WERI-Rb-1 (cell line): ENCODE results near the gene APELA.
"Not testable (repeated sequence)": the region's sequence is repeated elsewhere in the genome, so short reads cannot be mapped to it uniquely, and the experiment has no call there.

Source experiments
- DNase-seq: peaks from one replicate; pipeline ENCODE4 v3.0.0-alpha.2; 2020
- H3K27ac ChIP-seq: fragments of 250-450 bp; sonication (Bioruptor Pico); 2 replicates; pipeline ENCODE4 v1.5.1; 2020; ENCODE audit warnings: mild to moderate bottlenecking, moderate library complexity
- H3K27me3 ChIP-seq: fragments of 250-450 bp; sonication (Bioruptor Pico); 2 replicates; pipeline ENCODE4 v1.5.1; 2021; ENCODE audit warnings: mild to moderate bottlenecking, low read depth, moderate library complexity; ENCODE audit not compliant: insufficient read depth, severe bottlenecking
- H3K36me3 ChIP-seq: fragments of 250-450 bp; sonication (Bioruptor Pico); 2 replicates; pipeline ENCODE4 v1.5.1; 2020; ENCODE audit warnings: mild to moderate bottlenecking, moderate library complexity
- H3K4me3 ChIP-seq: 2 replicates; pipeline ENCODE4 v1.5.1; 2011; ENCODE audit warnings: low read depth, mild to moderate bottlenecking, control low read depth, low read length
- H3K9me3 ChIP-seq: fragments of 250-450 bp; sonication (Bioruptor Pico); 2 replicates; pipeline ENCODE4 v1.5.1; 2021; ENCODE audit warnings: mild to moderate bottlenecking, moderate library complexity; ENCODE audit not compliant: severe bottlenecking
- CTCF ChIP-seq: IDR thresholded peaks from 2 replicates; pipeline ENCODE4 v1.5.1; 2011; ENCODE audit warnings: low read depth, mild to moderate bottlenecking, control low read depth, inconsistent platforms, low read length

Gene APELA

GRCh38 chr4:164924670-164925238 is 47.8 kb downstream of the APELA start:
- H3K9me3 ChIP-seq = no peaks in the 10 kb centered on the region
- no peak for TF ChIP-seq CTCF

GRCh38 chr4:164926301-164926700 is 49.3 kb downstream of the APELA start:
- H3K4me3 ChIP-seq = no peak overlapping the region
- no peak for DNase-seq
- H3K9me3 ChIP-seq = no peaks in the 10 kb centered on the region
- H3K27ac ChIP-seq = no peak overlapping the region
- H3K27me3 ChIP-seq = no peaks in the 10 kb centered on the region
- no peaks in the 10 kb centered on the region for H3K36me3 ChIP-seq
- no peak for TF ChIP-seq CTCF

More at GRCh38 chr4:164924670-164925238, 47.8 kb downstream of the APELA start:
- no peak for DNase-seq
- Histone ChIP-seq H3K27ac (no peak overlapping the region), H3K27me3 (no peaks in the 10 kb centered on the region), H3K4me3 (no peak overlapping the region), H3K36me3 (no peaks in the 10 kb centered on the region)

- DNase-seq, H3K36me3 ChIP-seq, H3K27ac ChIP-seq, H3K4me3 ChIP-seq, H3K9me3 ChIP-seq, H3K27me3 ChIP-seq: not testable (repeated sequence)
These were observed 50.1 kb downstream of the APELA start for GRCh38 chr4:164927101-164927500.

- Histone ChIP-seq H3K4me3 (no peak overlapping the region), H3K27ac (no peak overlapping the region), H3K27me3 (no peaks in the 10 kb centered on the region), H3K36me3 (no peaks in the 10 kb centered on the region), H3K9me3 (no peaks in the 10 kb centered on the region)
- TF ChIP-seq CTCF = no peak
- no peak for DNase-seq
These were observed 53.7 kb downstream of the APELA start for GRCh38 chr4:164930647-164931046.

- Histone ChIP-seq H3K27ac (no peak overlapping the region), H3K4me3 (no peak overlapping the region), H3K27me3 (no peaks in the 10 kb centered on the region), H3K9me3 (no peaks in the 10 kb centered on the region), H3K36me3 (no peaks in the 10 kb centered on the region)
- TF ChIP-seq CTCF = no peak
- no peak for DNase-seq
These were observed 54.8 kb downstream of the APELA start for GRCh38 chr4:164931551-164932324.

GRCh38 chr4:164933244-164933643 is 56.3 kb downstream of the APELA start:
- TF ChIP-seq CTCF = no peak

More at GRCh38 chr4:164933244-164933643, 56.3 kb downstream of the APELA start:
- H3K27ac ChIP-seq = no peak overlapping the region
- DNase-seq = no peak
- no peak overlapping the region for H3K4me3 ChIP-seq
- no peaks in the 10 kb centered on the region for H3K9me3 ChIP-seq
- H3K36me3 ChIP-seq = no peaks in the 10 kb centered on the region
- no peaks in the 10 kb centered on the region for H3K27me3 ChIP-seq
